ENCODE measurements around the gene LILRA2.
"Not testable (repeated sequence)": the region's sequence is repeated elsewhere in the genome, so short reads cannot be mapped to it uniquely, and the experiment has no call there.

The LILRA2 gene

DNA sequence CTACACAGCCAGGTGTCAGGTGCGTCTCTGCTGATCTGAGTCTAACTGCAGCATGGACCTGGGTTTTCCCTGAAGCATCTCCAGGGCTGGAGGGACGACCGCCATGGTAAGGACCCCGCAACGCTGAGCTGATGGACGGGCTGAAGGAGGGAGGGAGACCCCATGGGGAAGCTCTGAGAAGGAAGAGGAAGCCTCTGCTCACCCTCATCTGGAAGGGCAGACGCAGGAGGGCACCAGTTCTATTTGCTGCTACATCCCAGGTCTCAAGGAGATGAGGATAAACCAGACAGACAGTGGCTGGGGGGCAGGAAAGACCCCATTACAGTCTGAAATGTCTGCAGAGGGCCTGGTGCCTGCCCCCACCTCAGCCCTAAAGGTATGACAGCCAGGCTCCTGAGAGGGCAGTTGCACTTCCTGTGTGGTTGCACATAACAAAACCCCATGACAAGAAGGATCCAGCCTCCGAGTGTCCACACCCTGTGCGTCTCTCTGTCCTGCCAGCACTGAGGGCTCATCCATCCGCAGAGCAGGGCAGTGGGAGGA, at the start of gene LILRA2:
TSS of gene LILRA2 (plus strand) at position 461 of the 543 bp plus-strand sequence. CDS start 89 bp downstream, outside the sequence.
- no peak for DNase-seq (ENCODE audit: low spot score)

DNA sequence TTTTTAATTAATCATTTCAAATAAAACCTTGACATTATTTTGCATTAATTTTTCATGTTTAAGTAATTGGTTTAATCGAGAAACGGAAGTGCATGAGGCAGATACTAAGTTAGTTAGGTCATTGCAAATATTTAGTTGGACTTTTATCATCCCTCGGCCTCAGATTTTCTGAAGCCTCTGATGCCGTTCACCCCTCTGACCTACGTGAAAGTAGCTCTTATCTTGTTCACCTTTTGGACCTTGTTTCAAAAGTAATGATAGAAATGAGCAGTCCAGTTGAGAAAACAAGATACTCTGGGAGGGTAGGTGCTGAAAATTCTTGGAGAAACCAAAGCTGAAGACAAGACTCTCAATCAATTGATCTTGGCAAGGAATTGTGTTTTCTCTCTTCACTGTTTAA, 48.0 kb upstream of the LILRA2 start:
- no peak for DNase-seq (ENCODE audit: low spot score)

DNA sequence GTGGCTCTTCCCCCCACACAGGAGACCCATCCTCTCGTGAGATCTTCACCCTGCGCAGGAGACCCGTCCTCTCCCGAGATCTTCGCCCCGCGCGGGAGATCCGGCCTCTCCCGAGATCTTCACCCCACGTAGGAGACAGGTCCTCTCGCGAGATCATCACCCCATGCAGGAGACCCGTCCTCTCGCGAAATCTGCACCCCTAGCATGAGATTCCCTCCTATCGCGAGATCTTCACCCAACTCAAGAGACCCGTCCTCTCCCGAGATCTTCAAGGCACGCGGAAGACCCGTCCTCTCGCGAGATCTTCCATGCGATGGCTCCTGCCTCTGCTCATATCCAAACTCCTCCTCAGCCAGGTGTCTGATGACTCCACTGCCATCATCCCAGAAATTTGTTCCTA, 46.6 kb upstream of the LILRA2 start:
- DNase-seq (ENCODE audit: low spot score) = no peak

DNA sequence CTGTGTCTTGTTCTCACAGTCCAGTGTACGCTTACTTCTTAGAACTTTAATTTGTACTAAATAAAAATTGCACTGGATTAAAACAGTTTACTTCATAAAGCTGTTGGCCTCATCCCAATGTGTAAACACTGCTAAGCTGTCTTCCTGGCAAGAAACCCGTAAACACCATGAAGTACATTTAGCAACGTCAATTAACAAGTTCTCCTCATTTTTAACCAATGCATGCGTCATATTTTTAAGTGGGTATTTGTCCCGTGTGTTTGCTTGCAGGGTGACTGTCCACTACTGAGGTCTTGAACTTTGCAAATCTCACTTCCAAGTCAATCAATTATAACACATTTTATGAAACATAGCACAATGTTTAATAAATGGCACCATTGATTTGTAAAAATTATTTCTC, 42.7 kb upstream of the LILRA2 start:
- no peak for DNase-seq (ENCODE audit: low spot score)

DNA sequence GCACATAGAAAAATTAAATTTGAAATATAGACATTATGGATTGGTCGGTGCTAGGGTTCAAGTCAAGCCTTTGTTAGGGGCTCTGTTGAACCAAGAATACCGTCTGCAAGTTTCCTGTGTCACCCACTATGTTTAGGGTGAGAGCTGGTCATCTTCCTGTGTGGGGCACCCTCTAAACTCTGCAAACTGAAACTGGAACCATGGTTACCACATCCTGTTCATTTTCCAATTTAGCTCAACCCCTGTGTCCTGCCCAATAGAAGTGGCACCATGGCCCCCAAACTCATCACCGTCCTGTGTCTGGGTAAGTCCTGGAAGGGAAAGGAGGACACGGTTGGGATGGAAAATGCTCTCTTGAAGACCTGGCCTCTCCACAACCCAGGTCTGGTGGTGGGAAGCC, 41.1 kb upstream of the LILRA2 start:
- no peak for DNase-seq (ENCODE audit: low spot score)

GRCh38 chr19:54533476-54533875, 40.1 kb upstream of the LILRA2 start:
- no peak for DNase-seq (ENCODE audit: low spot score)

DNA sequence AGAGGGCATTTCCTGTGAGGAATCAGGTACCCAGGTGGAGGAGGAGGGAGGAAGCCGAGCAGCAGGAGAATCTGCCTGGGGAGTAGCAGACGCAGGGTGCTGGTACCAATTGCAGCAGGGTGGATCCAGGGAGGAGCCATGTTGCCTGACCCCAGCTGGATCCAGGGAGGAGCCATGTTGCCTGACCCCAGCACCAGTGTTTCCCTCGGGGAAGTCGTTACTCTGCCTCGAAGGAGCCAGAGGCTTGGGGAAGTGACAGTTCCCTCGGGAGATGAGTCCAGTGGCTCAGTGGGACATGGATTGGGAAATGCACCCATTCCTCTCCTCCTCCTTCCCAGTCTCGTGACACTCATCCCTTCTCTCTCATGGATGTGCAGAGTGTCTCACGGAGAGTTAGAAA, 39.4 kb upstream of the LILRA2 start:
- DNase-seq (ENCODE audit: low spot score) = no peak

GRCh38 chr19:54535601-54536000, 38.0 kb upstream of the LILRA2 start:
- no peak for DNase-seq (ENCODE audit: low spot score)

DNA sequence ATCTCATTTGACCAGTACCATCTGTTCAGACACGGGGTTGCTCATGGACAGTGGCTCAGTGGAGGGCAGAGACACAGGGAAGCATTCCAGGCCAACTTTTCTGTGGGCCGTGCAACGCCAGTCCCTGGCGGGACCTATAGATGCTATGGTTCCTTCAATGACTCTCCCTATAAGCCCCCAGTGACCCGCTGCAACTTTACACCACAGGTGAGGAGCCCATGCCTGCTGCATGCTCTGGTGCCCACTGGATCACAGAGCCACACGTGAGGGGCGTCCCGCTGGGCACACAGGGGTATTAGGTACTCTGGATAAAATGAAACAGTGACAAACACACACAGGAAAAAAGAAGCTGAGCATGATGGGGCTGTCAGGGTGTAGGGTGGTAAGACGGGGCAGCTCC, 36.6 kb upstream of the LILRA2 start:
- no peak for DNase-seq (ENCODE audit: low spot score)

- DNase-seq (ENCODE audit: low spot score) = no peak
Observed at GRCh38 chr19:54541712-54542111, 31.9 kb upstream of the LILRA2 start.

DNA sequence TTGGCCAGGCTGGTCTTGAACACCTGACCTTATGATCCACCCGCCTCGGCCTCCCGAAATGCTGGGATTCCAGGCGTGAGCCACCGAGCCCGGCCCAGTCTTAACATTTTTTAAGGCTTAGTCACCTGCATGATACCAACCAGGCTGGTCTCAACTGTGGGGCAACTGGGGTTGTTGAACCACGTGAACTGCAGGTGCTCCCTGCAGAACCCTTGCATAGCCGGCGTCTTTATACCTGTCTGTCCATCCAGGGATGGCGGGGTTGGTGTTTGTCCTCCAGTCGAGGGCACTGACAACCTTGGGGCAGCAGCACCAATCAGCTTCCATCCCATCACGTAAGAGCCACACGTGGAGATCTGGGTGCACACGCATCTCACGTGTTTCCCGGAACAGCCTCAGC, 24.8 kb upstream of the LILRA2 start:
- no peak for DNase-seq (ENCODE audit: low spot score)

DNA sequence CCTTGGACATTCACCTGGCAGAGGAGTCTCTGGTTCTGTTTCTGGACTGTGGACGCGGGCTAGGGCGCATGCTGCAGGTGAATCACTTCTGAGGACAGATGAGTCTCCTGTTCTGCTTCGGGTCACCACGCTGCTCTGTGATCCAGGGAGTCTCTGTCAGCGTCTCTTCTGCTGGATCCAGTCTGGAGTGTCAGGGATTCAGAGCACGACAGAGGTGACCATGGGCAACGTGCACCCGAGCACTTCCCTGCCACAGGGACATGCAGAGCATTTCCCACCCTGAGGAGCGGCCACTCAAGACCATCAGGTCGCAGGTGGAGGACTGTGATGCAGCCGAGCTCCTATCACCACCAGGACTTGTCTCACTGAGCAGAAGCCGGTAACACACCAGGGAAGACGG, 24.4 kb upstream of the LILRA2 start:
- no peak for DNase-seq (ENCODE audit: low spot score)

DNA sequence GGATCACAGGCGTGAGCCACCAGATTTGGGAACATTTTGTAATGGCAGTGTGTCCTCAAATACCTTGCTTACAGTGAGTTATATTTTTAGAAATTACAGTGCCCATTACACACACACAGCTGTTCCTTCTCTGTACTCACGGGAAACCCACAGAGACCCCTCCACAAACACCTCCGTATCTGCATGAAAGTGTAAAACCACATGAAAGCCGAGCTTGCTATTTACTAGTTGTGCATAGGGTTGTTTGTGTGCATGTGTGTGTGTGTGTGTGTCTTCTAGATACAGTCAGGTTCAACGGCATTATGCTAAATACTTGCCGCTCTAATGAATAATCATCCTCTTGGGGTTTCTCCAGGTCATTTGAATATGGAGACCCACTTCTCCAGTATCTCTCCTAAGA, 22.3 kb upstream of the LILRA2 start:
- no peak for DNase-seq (ENCODE audit: low spot score)

- DNase-seq (ENCODE audit: low spot score) = no peak
Observed at GRCh38 chr19:54551950-54552912, 21.4 kb upstream of the LILRA2 start.

DNA sequence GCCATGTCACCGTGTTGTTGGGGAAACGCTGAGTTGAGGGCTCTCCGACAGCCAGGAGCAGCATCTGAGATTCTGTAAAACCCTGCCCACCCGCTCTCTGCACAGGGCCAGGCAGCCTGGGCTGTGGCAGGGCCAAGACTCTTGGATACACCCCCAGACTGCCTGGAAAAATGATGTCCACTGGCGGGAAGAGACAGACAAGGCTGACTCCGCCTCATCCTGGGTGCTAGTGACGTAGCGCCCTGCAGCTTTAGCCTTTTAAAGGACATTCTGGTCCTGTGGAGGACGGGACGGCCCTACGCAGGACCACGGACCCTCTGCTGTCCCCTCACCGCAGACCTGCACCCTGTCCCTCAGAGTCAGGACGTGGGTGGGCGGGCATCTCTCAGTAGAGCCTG, 20.7 kb upstream of the LILRA2 start:
- no peak for DNase-seq (ENCODE audit: low spot score)

DNA sequence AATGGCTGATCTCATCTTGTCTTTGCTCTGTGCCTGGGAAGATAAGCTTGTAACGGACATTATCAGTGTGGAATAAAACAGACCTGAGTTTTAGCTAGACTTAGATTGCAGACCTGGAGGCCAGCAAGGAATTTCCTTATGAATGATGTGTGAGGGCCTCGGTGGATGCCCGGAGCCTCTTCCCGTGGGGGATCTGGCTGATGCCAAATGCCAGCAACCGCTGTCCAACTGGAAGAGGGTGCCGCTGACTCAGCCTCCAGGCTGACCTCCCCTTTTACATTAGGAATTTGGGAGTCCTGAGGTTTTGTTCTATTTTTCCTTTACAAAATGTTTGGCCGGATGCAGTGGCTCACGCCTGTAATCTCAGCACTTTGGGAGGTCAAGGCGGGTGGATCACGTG, 19.6 kb upstream of the LILRA2 start:
- DNase-seq (ENCODE audit: low spot score) = no peak

- no peak for DNase-seq (ENCODE audit: low spot score)
Observed at GRCh38 chr19:54554896-54555295, 18.7 kb upstream of the LILRA2 start.

- DNase-seq (ENCODE audit: low spot score) = no peak
Observed at GRCh38 chr19:54556194-54556593, 17.4 kb upstream of the LILRA2 start.

GRCh38 chr19:54558339-54558738, 15.3 kb upstream of the LILRA2 start:
- DNase-seq (ENCODE audit: low spot score) = no peak

GRCh38 chr19:54560881-54561385, 12.7 kb upstream of the LILRA2 start:
- no peak for DNase-seq (ENCODE audit: low spot score)

GRCh38 chr19:54561840-54562239, 11.8 kb upstream of the LILRA2 start:
- no peak for DNase-seq (ENCODE audit: low spot score)

- not testable (repeated sequence) for DNase-seq (ENCODE audit: low spot score)
Observed at GRCh38 chr19:54563206-54563605, 10.4 kb upstream of the LILRA2 start.

DNA sequence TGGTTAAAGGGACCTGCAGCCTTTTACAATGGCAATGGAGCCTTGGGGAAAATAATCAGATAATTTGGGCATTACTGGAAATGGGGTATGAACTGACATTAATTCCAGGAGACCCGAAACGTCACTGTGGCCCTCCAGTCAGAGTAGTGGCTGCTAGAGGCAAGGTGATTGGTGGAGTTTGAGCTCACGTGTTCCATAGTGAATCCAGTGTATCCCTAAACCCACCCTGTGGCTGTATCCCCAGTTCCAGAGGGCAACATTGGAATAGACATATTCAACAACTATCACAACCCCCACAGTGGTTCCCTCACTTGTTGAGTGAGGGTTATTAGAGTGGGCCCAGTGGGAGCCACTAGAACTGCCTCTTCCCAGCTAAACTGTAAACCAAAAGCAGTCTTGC, 3.3 kb upstream of the LILRA2 start:
- no peak for DNase-seq (ENCODE audit: low spot score)
